Globus pallidus (tissue), 1 donor: ENCODE results near the gene ACTG2.

Experiments used
- DNase-seq: peaks from one replicate; pipeline ENCODE4 v3.0.0-alpha.2; 2015; ENCODE audit warnings: low spot score

The ACTG2 gene

DNA sequence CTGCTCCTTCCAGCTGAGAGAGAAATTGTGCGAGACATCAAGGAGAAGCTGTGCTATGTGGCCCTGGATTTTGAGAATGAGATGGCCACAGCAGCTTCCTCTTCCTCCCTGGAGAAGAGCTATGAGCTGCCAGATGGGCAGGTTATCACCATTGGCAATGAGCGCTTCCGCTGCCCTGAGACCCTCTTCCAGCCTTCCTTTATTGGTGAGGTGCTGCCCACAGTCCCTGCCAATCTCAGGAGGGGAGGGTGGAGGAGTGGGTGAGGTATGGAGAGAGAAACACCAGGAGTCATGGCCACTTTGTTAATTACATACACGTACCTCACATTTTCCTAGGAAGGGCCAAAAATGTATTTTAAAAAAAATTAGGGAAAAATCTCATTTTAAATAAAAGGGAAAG, 21.9 kb downstream of the ACTG2 start:
- DNase-seq, result no peak

DNA sequence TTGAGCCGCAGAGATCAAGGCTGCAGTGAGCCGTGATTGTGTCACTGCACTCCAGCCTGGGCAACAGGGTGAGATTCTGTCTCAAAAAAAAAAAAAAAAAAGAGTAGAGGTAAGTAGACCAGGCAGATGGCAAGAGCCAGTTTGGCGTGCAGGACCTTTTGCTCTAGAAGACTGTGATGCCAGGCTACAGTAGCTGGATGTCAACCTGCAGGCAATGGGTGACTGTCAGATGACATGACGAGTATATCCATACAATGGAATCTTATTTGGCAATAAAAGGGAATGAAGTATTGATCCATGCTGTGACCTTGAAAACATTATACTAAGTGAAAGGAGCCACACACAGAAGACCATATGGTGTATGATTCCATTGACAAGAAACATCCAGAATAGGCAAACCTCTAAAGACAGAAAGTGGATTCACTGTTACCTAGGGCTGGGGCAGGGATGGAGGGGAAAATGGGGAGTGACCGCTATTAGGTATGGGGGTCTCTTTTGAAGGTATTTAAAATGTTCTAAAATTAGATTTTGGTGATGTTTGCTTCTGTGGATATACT, 22.7 kb downstream of the ACTG2 start:
- DNase-seq, result no peak

DNA sequence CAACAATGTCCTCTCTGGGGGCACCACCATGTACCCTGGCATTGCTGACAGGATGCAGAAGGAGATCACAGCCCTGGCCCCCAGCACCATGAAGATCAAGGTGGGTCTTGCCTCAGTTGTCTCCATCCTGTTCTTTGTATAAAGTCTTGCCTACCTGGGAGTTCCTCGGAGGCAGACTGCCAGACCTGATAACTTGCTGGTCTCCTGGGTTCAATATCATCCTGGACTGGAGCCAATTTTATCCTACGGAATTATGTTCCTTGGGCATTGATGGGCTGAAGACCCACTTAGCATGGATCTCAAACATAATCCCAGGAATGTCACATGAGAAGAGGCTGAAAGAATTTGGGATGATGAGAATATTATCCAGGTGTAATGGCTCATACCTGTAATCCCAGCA, 23.9 kb downstream of the ACTG2 start:
- DNase-seq, result no peak

DNA sequence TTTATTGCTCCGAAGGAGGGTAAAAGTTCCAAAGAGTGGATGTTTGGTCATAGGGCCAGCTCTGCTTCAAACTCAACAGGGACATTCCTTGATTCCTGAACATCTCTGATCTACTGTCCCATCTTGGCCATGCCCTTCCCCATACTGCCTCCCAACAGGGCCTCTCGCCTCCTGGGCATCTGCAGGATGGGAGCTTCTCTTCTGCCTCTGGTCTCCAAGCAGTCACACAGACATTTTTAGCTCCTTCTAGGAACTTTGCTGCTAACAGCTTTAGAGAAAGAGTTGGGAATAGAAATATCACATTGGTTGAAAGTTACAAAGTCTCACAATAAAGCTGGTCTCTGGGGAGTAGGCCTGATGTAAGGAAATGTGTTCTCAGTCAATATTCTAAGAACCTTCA, 24.5 kb downstream of the ACTG2 start:
- DNase-seq, result no peak

DNA sequence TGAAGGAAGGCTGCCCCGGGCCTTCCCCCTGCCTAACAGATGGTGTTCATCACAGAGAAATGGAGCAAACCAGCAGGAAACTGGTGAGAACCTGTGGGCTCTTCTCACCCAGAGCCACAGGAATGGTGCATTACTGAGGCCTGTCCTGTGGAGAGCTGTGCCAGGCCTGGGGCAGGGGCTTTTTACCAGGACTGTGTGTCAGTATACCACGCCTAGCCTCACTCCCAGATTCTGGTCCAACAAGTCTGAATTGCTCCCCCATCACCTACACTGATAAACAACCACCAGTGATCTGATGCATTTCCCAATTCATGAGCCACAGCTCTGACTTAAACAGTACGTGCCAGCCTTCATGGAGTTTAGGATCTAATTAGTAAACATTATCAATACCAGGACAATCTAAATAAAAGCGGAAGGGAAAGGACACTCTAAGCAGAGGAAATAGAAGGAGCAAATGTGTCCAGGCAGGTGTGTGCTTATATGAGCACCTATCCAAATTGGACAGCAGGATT, 24.9 kb downstream of the ACTG2 start:
- DNase-seq, result no peak

DNA sequence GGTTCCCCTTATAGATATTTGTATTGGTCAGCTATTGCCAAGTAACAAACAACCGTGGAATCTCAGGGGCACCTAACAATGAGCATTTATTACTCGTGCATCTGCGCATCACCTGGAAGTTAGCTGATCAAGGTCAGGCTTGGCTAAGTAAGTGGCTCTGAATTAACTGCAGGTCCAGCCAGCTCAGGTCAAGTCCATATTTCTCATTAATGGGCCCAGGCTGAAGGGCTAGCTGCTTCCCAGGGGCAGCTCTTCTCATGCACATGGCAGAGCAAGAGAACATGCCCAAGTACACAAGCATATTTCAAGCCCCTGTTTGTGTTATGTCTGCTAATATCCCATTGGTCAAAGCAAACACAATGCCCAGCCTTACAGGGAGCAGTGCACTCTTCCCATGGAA, 26.0 kb downstream of the ACTG2 start:
- DNase-seq, result no peak

DNA sequence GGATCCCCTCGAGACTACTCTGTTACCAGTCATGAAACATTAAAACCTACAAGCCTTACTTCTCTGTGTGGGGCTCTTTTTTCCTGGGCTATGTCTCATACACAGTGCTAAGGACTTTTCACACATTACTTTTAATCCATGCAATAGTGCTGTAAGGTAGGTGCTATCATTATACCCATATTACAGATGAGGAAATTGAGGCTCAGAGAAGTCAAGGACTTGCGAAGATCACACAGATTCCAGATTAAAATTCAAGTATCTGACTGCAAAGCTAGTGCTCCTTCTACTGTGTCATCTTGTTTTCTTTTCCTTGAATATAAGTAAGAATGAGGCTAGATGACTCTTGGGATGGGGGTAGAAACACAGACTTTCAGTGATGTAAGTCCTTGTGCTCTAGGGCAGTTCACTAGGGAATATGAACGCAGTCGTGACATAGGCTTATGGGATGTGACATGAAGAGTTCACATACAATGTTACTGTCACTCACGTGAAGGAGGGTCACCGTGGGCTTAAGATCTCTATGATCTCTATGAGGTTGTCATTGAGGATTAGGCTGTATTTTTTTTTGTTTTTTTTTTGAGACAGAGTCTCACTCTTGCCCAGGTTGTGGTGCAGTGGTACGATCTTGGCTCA, 26.9 kb downstream of the ACTG2 start:
- DNase-seq, result no peak

DNA sequence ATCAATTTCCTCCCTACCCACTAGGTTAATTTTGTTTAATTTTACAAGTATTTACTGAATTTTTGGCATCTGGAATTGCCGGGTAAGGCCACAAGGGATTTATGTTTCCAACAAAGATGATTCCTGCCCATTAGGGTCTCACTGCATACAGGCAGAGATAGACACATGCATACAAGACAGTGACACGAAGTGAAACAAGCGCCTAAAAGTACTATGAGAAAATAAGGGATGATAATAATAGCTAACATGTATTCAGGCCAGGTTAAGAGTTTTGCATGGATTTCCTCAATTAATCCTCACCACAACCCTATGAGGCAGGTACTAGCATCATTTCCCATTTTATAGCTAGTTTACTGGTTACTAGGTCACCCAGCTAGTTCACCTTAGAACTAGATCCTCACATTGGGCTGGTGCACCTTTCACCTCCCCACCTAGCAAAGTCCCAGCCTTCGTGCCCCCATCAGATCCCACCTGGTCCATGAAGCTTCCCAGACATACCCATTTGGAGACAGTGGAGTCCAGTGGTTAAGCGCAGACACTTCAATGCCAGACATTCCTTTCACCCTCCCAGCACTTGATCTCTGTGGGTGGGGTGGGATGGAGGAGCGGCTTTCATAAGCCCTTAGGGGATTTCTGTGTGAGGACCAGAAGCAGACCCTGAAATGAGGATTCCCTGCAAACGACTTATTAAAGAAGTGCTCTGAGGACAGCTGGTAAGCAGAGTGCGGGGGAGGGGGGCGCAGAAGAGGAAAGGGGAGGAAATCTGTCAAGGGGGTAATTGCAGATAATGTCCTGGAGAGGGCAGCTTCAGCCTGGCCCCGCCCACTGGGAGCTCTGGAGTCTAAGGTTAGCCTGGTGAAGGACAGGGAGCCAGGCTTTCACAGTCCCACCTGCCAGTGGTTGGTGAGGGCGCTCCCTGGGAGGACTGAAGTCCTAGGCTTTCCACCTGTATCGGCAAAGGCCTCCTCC, 28.1 kb downstream of the ACTG2 start:
- DNase-seq, result no peak

DNA sequence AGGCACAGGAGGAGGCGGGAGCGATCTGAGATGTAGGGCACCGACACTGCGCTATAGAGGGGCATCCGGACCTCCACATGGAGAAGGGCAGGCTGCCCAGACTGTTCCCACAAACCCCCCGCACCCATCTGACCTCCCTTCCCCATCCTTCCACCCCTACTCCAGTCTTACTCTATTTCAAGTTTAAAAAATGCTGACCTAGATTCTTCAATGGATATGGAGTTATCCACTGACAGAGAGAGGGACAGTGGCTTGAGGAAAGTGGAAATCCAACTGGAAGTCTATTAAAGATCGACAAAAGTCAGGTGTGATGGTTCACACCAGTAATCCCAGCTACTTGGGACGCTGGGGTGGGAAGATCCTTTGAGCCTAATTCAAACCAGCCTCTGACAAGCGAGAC, 28.8 kb downstream of the ACTG2 start:
- DNase-seq, result no peak

DNA sequence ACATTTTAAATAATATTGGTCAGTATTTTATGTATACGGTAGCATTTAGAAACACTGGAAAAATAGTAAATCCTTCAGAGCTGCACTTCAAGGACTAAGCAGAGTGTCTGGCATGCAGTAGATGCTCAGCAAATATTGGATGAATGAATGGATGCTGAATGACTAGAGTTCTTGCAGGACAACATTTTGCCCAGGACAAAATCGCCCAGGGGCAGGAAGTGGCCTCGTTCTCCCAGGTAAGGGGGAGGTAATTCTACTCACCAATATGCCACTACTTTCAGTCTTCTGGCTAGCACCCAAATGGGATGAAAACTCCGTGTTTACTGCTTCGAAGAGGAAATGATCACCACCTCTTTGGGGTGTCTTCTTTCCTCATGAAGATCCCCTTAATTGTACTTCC, 29.9 kb downstream of the ACTG2 start:
- no peak for DNase-seq

DNA sequence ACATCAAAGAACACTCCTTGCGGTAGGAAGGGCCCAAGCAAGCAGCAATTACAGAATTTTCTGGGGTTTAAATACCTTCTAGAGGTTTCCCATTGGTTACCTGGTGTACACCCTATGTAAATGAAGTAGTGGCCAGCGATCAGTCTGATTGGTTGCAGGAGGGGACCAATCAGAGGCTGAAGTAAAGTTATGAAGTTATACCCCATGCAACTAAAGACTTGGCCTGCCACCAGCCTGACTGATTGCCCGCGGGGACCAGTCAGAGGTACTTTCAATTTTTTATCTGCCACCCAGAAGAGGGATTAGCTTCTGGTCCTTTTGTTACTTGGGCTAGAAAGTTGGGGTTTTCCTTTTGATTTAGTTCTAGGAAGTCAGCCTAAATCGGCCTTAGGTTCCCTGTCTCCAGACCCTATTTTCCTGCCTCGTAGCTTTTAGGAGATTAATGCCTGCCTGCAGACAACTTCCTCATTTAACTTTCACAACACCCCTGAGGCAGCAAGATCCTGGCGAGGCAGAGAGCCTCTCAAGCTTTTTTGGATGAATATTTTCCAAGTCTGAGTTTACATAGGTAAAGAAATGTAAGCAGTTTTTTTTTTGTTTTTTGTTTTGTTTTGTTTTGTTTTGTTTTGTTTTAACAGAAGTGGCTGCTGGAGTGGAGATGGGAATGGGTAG, 32.4 kb downstream of the ACTG2 start:
- DNase-seq, result no peak

DNA sequence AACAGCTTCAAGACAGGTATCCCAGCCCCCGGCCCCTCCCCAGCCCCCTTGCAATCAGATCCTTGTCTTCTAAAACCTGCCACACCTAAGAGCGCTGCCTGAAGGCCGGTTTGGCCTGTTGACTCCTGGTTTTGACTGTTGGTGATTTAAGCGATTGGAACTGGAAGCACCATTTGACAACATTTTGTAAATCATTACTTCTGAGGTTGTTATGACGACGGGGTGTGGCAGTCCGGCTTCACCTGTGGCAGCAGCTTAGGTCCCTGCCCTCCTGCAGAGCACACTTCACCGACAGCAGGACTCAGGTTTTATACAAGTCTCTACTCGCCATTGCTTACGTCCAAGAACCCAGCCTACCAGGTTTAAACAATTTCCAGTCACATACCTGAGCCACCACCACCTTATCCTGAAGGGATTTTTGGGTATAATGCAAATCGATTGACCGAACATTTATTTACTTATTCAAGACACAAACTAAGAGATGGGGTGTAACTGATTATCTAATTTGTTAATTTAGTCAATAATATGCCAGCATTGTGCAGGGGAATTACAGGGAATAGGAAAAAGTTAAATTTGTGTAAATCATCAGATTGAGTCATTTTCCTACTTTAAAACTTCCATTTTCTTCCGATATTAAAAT, 33.2 kb downstream of the ACTG2 start:
- DNase-seq, result no peak

DNA sequence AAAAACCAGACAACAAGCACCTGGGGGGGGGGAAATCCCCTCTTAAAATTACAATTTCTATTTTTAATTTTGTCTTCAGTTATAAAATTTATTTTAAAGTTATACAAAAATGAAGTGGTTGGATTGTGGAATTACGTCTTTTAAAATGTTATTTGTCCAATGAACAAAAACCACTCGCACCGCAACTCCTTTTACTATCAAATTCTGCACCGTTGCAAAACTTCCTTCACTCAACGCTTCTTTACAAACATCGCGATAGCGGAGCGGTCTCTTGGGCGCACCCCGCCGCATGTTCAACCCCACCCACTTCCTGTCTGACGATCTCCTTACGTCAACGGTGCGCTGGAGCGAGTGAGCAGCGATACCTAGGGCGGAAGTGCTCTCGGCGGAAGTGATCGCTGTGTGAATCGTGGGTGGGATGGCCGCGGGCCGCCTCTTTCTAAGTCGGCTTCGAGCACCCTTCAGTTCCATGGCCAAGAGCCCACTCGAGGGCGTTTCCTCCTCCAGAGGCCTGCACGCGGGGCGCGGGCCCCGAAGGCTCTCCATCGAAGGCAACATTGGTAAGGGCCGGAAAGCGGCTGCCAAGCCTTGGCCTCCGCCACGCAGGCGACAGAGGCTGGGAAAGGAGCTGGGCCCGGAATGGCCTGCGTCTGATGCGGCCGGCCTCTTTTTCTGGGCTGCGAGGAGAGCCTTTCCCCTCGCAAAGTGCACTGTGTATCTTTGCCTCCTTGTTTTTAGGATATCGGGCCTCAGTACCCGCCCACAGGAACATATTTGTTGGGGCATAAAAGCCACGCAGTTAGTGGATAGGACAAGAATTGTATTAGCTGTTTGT, 33.9 kb downstream of the ACTG2 start, which contains the start of gene DGUOK:
TSS of gene DGUOK (plus strand) at position 388 of the 835 bp plus-strand sequence. CDS start at position 419, 31 bp downstream.
- DNase-seq, result peak; percentile 97

DNA sequence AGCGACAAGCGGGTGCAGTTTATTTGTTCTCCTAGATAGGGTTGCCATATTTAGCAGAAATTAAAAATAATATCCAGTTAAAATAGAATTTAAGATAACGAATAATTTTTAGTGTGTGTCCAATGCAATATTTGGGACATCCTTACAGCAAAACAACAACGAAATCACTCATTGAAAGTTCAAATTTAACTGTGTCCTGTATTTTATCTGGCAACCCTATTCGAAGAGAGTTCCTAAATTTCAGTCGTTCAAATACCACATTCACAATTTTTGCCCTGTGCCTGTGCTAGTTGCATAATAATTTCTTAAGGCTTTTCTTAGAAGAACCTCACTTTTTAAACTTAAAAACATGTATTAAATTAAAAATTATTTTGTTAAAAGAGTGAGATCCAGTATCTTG, 34.5 kb downstream of the ACTG2 start:
- no peak for DNase-seq

DNA sequence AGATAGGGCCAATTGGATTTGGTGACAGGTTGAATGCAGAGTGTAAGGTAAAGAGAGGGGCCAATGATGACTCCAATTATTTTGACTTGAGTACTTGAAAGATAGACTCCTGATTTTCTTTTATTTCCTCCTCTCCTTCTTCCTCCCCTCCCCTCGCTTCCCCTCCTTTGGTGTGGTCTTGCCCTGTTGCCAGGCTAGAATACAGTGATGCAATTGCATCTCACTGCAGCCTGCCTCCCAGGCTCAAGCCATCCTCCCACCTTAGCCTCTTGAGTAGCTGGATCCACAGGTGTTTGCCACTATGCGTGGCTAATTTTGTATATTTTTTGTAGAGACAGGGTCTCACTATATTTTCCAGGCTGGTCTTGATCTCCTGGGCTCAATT, 36.1 kb downstream of the ACTG2 start:
- no peak for DNase-seq

DNA sequence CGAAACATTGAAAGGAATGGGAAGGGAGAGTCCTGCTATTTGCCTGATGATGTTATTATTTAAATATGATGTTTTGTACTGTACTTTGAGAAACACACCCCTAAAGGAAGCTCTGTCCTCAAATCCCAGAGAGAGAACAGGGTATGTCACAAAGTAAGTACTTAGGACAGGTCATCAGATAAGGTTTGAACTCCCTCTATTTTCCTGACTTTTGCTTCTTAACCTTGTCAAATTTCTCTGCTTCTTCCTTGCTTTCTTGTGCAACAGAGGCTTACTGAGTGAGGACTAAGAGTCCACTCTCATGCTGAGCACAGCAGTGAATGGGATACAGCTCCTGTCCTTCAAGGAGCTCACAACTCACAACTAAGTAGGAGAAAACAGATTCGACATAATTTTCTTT, 37.6 kb downstream of the ACTG2 start:
- no peak for DNase-seq

DNA sequence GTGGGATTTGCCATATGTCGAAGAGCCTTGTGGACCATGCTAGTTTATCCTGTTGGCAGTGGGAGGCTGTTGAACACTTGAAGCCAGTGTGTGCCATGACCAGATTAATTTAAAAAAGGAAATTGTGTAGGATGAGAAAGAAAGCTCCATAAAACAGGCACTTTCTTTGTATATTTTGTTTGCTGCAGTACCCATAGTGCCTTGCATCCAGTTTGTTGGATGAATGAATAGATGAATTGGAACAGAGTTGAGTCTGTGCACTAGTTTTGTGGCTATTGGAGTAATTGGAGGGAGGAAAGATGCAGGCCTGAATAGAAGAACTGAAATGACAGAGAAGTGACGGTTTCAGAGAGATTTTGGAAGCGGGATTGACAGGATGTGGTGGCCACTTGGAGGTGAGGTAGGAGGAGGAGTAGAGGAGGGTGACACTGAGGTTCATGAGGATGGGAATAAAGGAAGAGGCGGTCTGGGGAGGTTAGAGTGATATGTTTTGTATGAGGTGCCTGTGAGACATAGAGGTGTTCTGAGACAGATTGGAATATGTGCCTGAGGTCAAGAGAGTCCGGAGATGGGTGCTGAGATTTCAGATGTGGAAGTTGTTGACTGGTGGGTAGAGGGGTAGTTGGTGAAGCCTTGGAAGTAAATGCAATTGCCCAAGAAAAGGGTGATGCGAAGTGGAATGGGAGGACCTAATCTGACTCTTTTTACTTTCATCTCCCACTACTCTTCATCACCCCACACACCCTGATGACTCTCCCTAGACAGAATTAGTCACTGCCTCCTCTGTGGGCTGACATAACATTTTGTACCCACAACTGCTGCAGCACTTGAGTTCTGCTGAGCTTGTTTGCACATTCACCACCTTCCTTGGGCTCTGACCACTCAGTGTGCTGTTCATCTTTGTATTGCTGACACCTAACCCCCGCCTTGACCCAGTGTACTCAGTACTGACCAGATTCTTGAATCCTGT, 39.0 kb downstream of the ACTG2 start:
- DNase-seq, result no peak

DNA sequence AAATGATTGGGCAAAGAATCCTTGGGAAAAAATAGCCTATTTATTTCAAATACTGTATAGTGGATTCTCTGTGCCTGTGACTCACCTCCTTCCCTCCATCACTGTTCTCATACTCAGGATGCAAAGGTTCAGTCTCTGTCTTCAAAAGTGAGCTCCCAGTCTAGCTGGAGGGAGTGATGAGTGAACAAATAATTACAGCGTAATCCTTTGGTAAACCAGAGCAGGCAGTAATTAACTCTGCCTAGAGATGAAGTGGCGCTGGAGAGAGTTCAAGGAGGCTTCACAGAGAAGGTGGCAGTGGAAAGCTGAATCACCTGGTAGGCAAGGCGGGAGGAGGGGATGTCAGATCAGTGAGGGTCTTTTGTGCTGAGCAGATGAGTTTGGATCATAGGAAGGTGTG, 40.4 kb downstream of the ACTG2 start:
- DNase-seq, result no peak

DNA sequence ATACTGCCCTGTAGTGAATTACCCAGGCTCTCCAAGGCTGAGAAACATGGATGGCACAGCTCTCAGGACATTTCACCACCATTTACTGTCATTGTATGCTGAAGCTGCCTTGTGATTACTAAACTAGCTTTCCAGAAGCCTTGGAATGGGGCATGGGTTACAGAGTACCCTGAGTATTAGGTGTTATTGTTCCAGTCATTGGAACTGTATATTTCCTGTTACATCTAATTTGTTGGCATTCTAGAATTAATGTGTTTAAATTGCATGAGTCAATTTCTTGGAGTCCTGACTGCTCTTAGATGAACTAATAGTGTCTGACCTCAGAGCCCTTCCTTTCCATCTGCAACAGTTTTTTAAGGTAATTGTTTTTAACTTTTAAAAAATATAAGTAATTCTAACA, 42.8 kb downstream of the ACTG2 start:
- DNase-seq, result no peak
